ENCODE results near the gene CHST10. TPM values are rescaled to one million over a fixed set of nuclear protein-coding genes. Genes with fewer than 3 reads are reported as not detected.

Gene CHST10
- 5.7 and 7.8 TPM in 2 replicates for total RNA-seq

DNA sequence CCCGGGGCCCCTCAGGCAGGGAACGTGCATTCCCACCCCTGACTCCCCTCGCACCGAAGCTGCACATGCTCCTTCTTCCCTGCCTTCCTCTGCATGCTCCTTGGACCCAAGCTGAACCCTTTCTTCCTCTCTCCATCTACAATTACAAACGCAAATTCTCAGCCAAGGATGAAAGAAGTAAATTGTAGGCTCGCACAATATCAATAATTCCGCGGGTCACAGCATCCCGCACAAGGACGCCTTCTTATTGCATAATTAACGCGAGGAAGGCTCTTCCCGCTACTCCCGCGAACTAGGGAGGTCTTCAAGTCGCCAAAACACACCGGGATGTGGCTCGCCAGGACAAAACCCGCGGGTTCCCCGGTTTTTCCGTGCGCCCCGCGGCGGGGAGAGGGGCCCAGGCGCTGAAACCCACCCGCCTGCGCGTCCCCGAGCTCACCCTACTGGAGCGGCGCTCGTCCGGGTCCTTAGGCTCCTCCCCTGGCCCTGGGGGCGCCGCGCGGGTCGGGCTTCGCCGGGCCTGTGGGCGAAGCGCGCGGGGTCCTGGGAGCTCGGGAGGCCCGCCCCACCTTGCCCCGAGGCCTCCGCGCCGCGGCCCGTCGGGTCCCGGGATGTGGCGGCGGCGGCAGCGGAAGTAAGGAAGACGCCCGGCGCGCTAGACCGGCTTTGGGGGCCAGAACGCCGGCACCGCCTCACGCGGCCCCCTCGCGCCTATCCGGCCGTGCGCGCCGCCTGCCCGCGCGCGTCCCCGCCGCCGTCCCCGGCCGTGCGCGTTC lies at the start of gene CHST10:
Gene CHST10 (minus strand): TSS at position 734 of the 776 bp plus-strand sequence. CDS start 10,993 bp downstream, outside the sequence.

Other genes with a start within 250 kb of the CHST10 start
- gene LONRF2, start 95.2 kb downstream of the CHST10 start, total RNA-seq = under 0.01 and 1.0 TPM in 2 replicates
- not detected in 2 replicates for gene NMS, start 52.8 kb upstream of the CHST10 start, total RNA-seq
- 7.4 and 9.2 TPM in 2 replicates for gene PDCL3, start 145.3 kb upstream of the CHST10 start, total RNA-seq

All from pericardium fibroblast (primary cell).